Suprapubic skin (tissue), 4 donors: ENCODE data around the gene DUT.

Experiments used
- EP300 ChIP-seq: sonication (generic); formaldehyde crosslinking; IDR thresholded peaks from one replicate; pipeline ENCODE4 v1.6.1; 2017; ENCODE audit warnings: antibody characterized with exemption
- POLR2A ChIP-seq, 2 donors: fragments of 450-650 bp; IDR thresholded peaks; one replicate each; pipeline ENCODE4 v1.6.1; 2017; ENCODE audit warnings: antibody characterized with exemption in 2 of 2, mild to moderate bottlenecking in 2 of 2, moderate library complexity in 2 of 2
- POLR2AphosphoS5 ChIP-seq, 3 donors: sonication (generic); formaldehyde crosslinking; IDR thresholded peaks; one replicate each; pipeline ENCODE4 v1.6.1; 2017; ENCODE audit warnings: antibody characterized with exemption in 3 of 3
- TF ChIP-seq, protein P1 (sequence below), 2 donors: fragments of 200-600 bp in 1 of 2; fragments of 450-650 bp in 1 of 2; sonication (generic) in 1 of 2; IDR thresholded peaks; one replicate each; pipeline ENCODE4 v1.5.1; 2016 to 2019; ENCODE audit warnings: antibody characterized with exemption in 2 of 2, mild to moderate bottlenecking in 1 of 2, moderate library complexity in 1 of 2

- TF ChIP-seq, protein P1, sequence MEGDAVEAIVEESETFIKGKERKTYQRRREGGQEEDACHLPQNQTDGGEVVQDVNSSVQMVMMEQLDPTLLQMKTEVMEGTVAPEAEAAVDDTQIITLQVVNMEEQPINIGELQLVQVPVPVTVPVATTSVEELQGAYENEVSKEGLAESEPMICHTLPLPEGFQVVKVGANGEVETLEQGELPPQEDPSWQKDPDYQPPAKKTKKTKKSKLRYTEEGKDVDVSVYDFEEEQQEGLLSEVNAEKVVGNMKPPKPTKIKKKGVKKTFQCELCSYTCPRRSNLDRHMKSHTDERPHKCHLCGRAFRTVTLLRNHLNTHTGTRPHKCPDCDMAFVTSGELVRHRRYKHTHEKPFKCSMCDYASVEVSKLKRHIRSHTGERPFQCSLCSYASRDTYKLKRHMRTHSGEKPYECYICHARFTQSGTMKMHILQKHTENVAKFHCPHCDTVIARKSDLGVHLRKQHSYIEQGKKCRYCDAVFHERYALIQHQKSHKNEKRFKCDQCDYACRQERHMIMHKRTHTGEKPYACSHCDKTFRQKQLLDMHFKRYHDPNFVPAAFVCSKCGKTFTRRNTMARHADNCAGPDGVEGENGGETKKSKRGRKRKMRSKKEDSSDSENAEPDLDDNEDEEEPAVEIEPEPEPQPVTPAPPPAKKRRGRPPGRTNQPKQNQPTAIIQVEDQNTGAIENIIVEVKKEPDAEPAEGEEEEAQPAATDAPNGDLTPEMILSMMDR (IDR thresholded peaks at IDR 0.05): no peak
- no peak for TF ChIP-seq POLR2AphosphoS5 (IDR thresholded peaks at IDR 0.05)
- TF ChIP-seq EP300: no peak
- TF ChIP-seq POLR2A (IDR thresholded peaks at IDR 0.05): no peak
Observed at GRCh38 chr15:48375767-48376166, 44.5 kb downstream of the DUT start.
